WERI-Rb-1 (cell line): ENCODE data around the gene CA4.

Experiments used
- DNase-seq: peaks from one replicate; pipeline ENCODE4 v3.0.0-alpha.2; 2020
- H3K27ac ChIP-seq: fragments of 250-450 bp; sonication (Bioruptor Pico); 2 replicates; pipeline ENCODE4 v1.5.1; 2020; ENCODE audit warnings: mild to moderate bottlenecking, moderate library complexity
- H3K27me3 ChIP-seq: fragments of 250-450 bp; sonication (Bioruptor Pico); 2 replicates; pipeline ENCODE4 v1.5.1; 2021; ENCODE audit warnings: mild to moderate bottlenecking, low read depth, moderate library complexity; ENCODE audit not compliant: insufficient read depth, severe bottlenecking
- H3K36me3 ChIP-seq: fragments of 250-450 bp; sonication (Bioruptor Pico); 2 replicates; pipeline ENCODE4 v1.5.1; 2020; ENCODE audit warnings: mild to moderate bottlenecking, moderate library complexity
- H3K4me3 ChIP-seq: 2 replicates; pipeline ENCODE4 v1.5.1; 2011; ENCODE audit warnings: low read depth, mild to moderate bottlenecking, control low read depth, low read length
- H3K9me3 ChIP-seq: fragments of 250-450 bp; sonication (Bioruptor Pico); 2 replicates; pipeline ENCODE4 v1.5.1; 2021; ENCODE audit warnings: mild to moderate bottlenecking, moderate library complexity; ENCODE audit not compliant: severe bottlenecking
- CTCF ChIP-seq: IDR thresholded peaks from 2 replicates; pipeline ENCODE4 v1.5.1; 2011; ENCODE audit warnings: low read depth, mild to moderate bottlenecking, control low read depth, inconsistent platforms, low read length

CA4 gene

GRCh38 chr17:60160829-60161501, 11.2 kb downstream of the CA4 start:
- Histone ChIP-seq H3K27ac (no peak overlapping the region), H3K9me3 (no peaks in the 10 kb centered on the region), H3K4me3 (no peak overlapping the region), H3K36me3 (no peaks in the 10 kb centered on the region; the same call in 1 of the 2 replicates), H3K27me3 (no peaks in the 10 kb centered on the region)
- no peak for DNase-seq
- no peak for TF ChIP-seq CTCF

- no peak for DNase-seq
- Histone ChIP-seq H3K9me3 (no peaks in the 10 kb centered on the region), H3K36me3 (no peaks in the 10 kb centered on the region), H3K4me3 (no peak overlapping the region), H3K27me3 (no peaks in the 10 kb centered on the region), H3K27ac (no peak overlapping the region)
- no peak for TF ChIP-seq CTCF
Observed at GRCh38 chr17:60161598-60162330, 12.0 kb downstream of the CA4 start.

GRCh38 chr17:60163108-60163784, 13.5 kb downstream of the CA4 start:
- peak; percentile 60 for TF ChIP-seq CTCF
- H3K27me3 ChIP-seq = no peaks in the 10 kb centered on the region
- peak; percentile 55 for DNase-seq
- no peaks in the 10 kb centered on the region for H3K9me3 ChIP-seq
- no peaks in the 10 kb centered on the region for H3K36me3 ChIP-seq
- H3K27ac ChIP-seq = peak overlapping the region; percentile 42
- H3K4me3 ChIP-seq = no peak overlapping the region

- no peak for DNase-seq
- Histone ChIP-seq H3K36me3 (no peaks in the 10 kb centered on the region), H3K9me3 (no peaks in the 10 kb centered on the region), H3K4me3 (no peak overlapping the region), H3K27me3 (no peaks in the 10 kb centered on the region), H3K27ac (0 out of 2 replicates have a peak overlapping the region, but pooled peaks have one; percentile 45)
- no peak for TF ChIP-seq CTCF
Observed at GRCh38 chr17:60164164-60164563, 14.4 kb downstream of the CA4 start.

- Histone ChIP-seq H3K27me3 (no peaks in the 10 kb centered on the region), H3K27ac (no peak overlapping the region), H3K36me3 (no peaks in the 10 kb centered on the region), H3K4me3 (no peak overlapping the region), H3K9me3 (no peaks in the 10 kb centered on the region)
- DNase-seq = no peak
- TF ChIP-seq CTCF = no peak
Observed at GRCh38 chr17:60164697-60165096, 14.9 kb downstream of the CA4 start.
